GM23338 (cell line): ENCODE results near the gene CDC42BPG. TPM values are rescaled to one million over a fixed set of nuclear protein-coding genes. Genes with fewer than 3 reads are reported as not detected.

Source experiments
- ATAC-seq: fragments of 200-7000 bp; cut with Tn5 transposase; 3 replicates; pipeline ENCODE4 v1.9.1; 2020
- DNase-seq: peaks from one replicate; pipeline ENCODE4 v3.0.0-alpha.2; 2015; ENCODE audit warnings: low spot score
- H2AFZ ChIP-seq: fragments of 200-600 bp; sonication (generic); 2 replicates; pipeline ENCODE4 v1.8.0; 2016; ENCODE audit warnings: antibody characterized with exemption, mild to moderate bottlenecking, moderate library complexity
- H3F3A ChIP-seq: fragments of 200-600 bp; sonication (generic); replicated peaks from 2 replicates; pipeline ENCODE4 v1.8.0; 2017; ENCODE audit warnings: antibody characterized with exemption, mixed run types, low read depth
- H3K27ac ChIP-seq: fragments of 200-600 bp; sonication (generic); 2 replicates; pipeline ENCODE4 v1.6.1; 2016; ENCODE audit warnings: low read depth
- H3K27me3 ChIP-seq: fragments of 200-600 bp; sonication (generic); 2 replicates; pipeline ENCODE4 v1.8.0; 2016; ENCODE audit warnings: mild to moderate bottlenecking, mixed run types, moderate library complexity; ENCODE audit not compliant: insufficient read depth
- H3K36me3 ChIP-seq: fragments of 200-600 bp; sonication (generic); 2 replicates; pipeline ENCODE4 v1.8.0; 2016; ENCODE audit warnings: mild to moderate bottlenecking; ENCODE audit not compliant: insufficient read depth
- H3K4me1 ChIP-seq: fragments of 200-600 bp; sonication (generic); 2 replicates; pipeline ENCODE4 v1.8.0; 2016; ENCODE audit warnings: mild to moderate bottlenecking, moderate library complexity; ENCODE audit not compliant: insufficient read depth
- H3K4me2 ChIP-seq: fragments of 200-600 bp; sonication (generic); 2 replicates; pipeline ENCODE4 v1.7.1; 2017; ENCODE audit warnings: mixed run types
- H3K4me3 ChIP-seq: fragments of 200-600 bp; sonication (generic); 2 replicates; pipeline ENCODE4 v1.6.1; 2016; ENCODE audit warnings: mixed run types
- H3K79me2 ChIP-seq: fragments of 200-600 bp; sonication (generic); replicated peaks from 2 replicates; pipeline ENCODE4 v1.8.0; 2017; ENCODE audit warnings: mild to moderate bottlenecking; ENCODE audit not compliant: insufficient read depth
- H3K9me2 ChIP-seq: fragments of 200-600 bp; sonication (generic); 2 replicates; pipeline ENCODE4 v1.8.0; 2017; ENCODE audit not compliant: insufficient read depth
- H4K20me1 ChIP-seq: fragments of 200-600 bp; sonication (generic); replicated peaks from 2 replicates; pipeline ENCODE4 v1.8.0; 2017; ENCODE audit warnings: mild to moderate bottlenecking; ENCODE audit not compliant: insufficient read depth
- H3K27ac Mint-ChIP-seq: 2 replicates; pipeline ENCODE4 v1.8.0; 2020; ENCODE audit warnings: inconsistent platforms, mild to moderate bottlenecking, moderate library complexity, mixed read lengths
- H3K27me3 Mint-ChIP-seq: 3 replicates; pipeline ENCODE4 v1.8.0; 2022; ENCODE audit warnings: low read depth, mild to moderate bottlenecking, moderate library complexity, mixed read lengths, inconsistent platforms; ENCODE audit not compliant: insufficient read depth, poor library complexity
- H3K36me3 Mint-ChIP-seq: 3 replicates; pipeline ENCODE4 v1.8.0; 2021; ENCODE audit warnings: low read depth, mild to moderate bottlenecking, inconsistent platforms, moderate library complexity, mixed read lengths
- H3K4me1 Mint-ChIP-seq: 3 replicates; pipeline ENCODE4 v1.8.0; 2020; ENCODE audit warnings: mild to moderate bottlenecking, inconsistent platforms, mixed read lengths
- H3K4me3 Mint-ChIP-seq: 3 replicates; pipeline ENCODE4 v1.8.0; 2021; ENCODE audit warnings: moderate library complexity, mild to moderate bottlenecking, inconsistent platforms, mixed read lengths
- H3K9me3 Mint-ChIP-seq: 3 replicates; pipeline ENCODE4 v1.8.0; 2020; ENCODE audit warnings: moderate library complexity, mild to moderate bottlenecking, inconsistent platforms, mixed read lengths
- CREB1 ChIP-seq: fragments of 250-450 bp; sonication (Bioruptor Pico); IDR thresholded peaks from 2 replicates; pipeline ENCODE4 v1.5.0; 2020; ENCODE audit warnings: low read depth, mild to moderate bottlenecking, moderate library complexity
- CTCF ChIP-seq, 2 experiments: fragments of 200-600 bp in 1 of 2; sonication (generic) in 1 of 2; conservative IDR thresholded peaks; 2 replicates each; pipeline versions ENCODE4 v1.5.1 to v1.6.1; 2016 to 2017; ENCODE audit warnings: antibody characterized with exemption in 2 of 2, low read depth in 2 of 2, mild to moderate bottlenecking in 2 of 2, moderate library complexity in 1 of 2
- ETS1 ChIP-seq: IDR thresholded peaks from 2 replicates; pipeline ENCODE4 v1.6.1; 2016; ENCODE audit warnings: antibody characterized with exemption
- EZH2 ChIP-seq: fragments of 200-600 bp; sonication (generic); IDR thresholded peaks from one replicate; pipeline ENCODE4 v1.8.0; 2017; ENCODE audit warnings: antibody characterized with exemption, mild to moderate bottlenecking, low read depth; ENCODE audit not compliant: unreplicated experiment
- EZH2phosphoT487 ChIP-seq: fragments of 200-600 bp; sonication (generic); IDR thresholded peaks from one replicate; pipeline ENCODE4 v1.8.1; 2018; ENCODE audit warnings: antibody characterized with exemption; ENCODE audit not compliant: unreplicated experiment
- JUNB ChIP-seq: IDR thresholded peaks from one replicate; pipeline ENCODE4 v1.6.1; 2016; ENCODE audit warnings: antibody characterized with exemption; ENCODE audit not compliant: unreplicated experiment
- NANOG ChIP-seq: IDR thresholded peaks from 2 replicates; pipeline ENCODE4 v1.6.1; 2016; ENCODE audit warnings: antibody characterized with exemption, borderline replicate concordance
- STAT1 ChIP-seq: IDR thresholded peaks from one replicate; pipeline ENCODE4 v1.6.1; 2016; ENCODE audit warnings: antibody characterized with exemption; ENCODE audit not compliant: unreplicated experiment
- ZNF114 ChIP-seq: fragments of 250-450 bp; sonication (Bioruptor Pico); IDR thresholded peaks from 2 replicates; pipeline ENCODE4 v1.5.0; 2020; ENCODE audit warnings: mild to moderate bottlenecking, moderate library complexity
- ZNF331 ChIP-seq: fragments of 250-450 bp; sonication (Bioruptor Pico); IDR thresholded peaks from 2 replicates; pipeline ENCODE4 v1.5.0; 2020; ENCODE audit warnings: low read depth, mild to moderate bottlenecking, moderate library complexity
- polyA plus RNA-seq: library from polyadenylated mRNA; unstranded; fragments of >200 nt; fragmentation: Nextera tagmentation; extraction: Ambion mirVana; gene quantifications from 2 replicates; pipeline ENCODE4 v1.2.1, GENCODE V29; 2016
- total RNA-seq: library from RNA; depleted of rRNA; stranded (reverse); fragments of >200 nt; shearing (Covaris generic); gene quantifications from 2 replicates; pipeline ENCODE4 v1.2.3, GENCODE V29; 2014

Gene CDC42BPG
- total and polyA plus RNA-seq, 2 experiments from 2014 or later, result 2.3 to 11.6 TPM

GRCh38 chr11:64852804-64853509, 8.5 kb upstream of the CDC42BPG start:
- no peak overlapping the region for H3K27ac Mint-ChIP-seq

GRCh38 chr11:64851831-64852351, 7.4 kb upstream of the CDC42BPG start:
- DNase-seq, result no peak
- H3K27me3 ChIP-seq, result no peaks in the 10 kb centered on the region
- H3K4me3 ChIP-seq, result no peak overlapping the region
- H3F3A ChIP-seq, result no peaks in the 10 kb centered on the region
- Mint-ChIP-seq H3K27me3 (peaks cover 12% of the 10 kb centered on the region), H3K36me3 (no peaks in the 10 kb centered on the region; the same call in 2 of the 3 replicates), H3K27ac (no peak overlapping the region), H3K4me3 (no peak overlapping the region), H3K9me3 (no peaks in the 10 kb centered on the region), H3K4me1 (peaks cover 22% of the 10 kb centered on the region)
- no peak for ATAC-seq
- H4K20me1 ChIP-seq, result no peaks in the 10 kb centered on the region
- no peaks in the 10 kb centered on the region for H3K9me2 ChIP-seq
- no peak overlapping the region for H2AFZ ChIP-seq
- H3K79me2 ChIP-seq, result no peaks in the 10 kb centered on the region
- no peak overlapping the region for H3K27ac ChIP-seq
- H3K4me2 ChIP-seq, result no peak overlapping the region
- no peaks in the 10 kb centered on the region for H3K36me3 ChIP-seq
- H3K4me1 ChIP-seq, result peaks cover 4% of the 10 kb centered on the region
- no peak for TF ChIP-seq ETS1
- no peak for TF ChIP-seq ZNF331 (CRISPR knock-in tag)
- TF ChIP-seq STAT1, result no peak
- TF ChIP-seq EZH2phosphoT487, result no peak
- TF ChIP-seq CTCF (conservative IDR thresholded peaks at IDR 0.05; ENCODE audit: low read depth in 2 of 2), result no peak

More at GRCh38 chr11:64852804-64853509, 8.5 kb upstream of the CDC42BPG start:
- no peak for ATAC-seq
- Histone ChIP-seq H3K79me2 (no peaks in the 10 kb centered on the region), H3K27ac (no peak overlapping the region), H3K9me2 (no peaks in the 10 kb centered on the region), H2AFZ (no peak overlapping the region), H4K20me1 (no peaks in the 10 kb centered on the region), H3K4me1 (peaks cover 4% of the 10 kb centered on the region), H3F3A (no peaks in the 10 kb centered on the region), H3K27me3 (no peaks in the 10 kb centered on the region), H3K4me3 (no peak overlapping the region), H3K36me3 (no peaks in the 10 kb centered on the region), H3K4me2 (no peak overlapping the region)
- Mint-ChIP-seq H3K27me3 (peaks cover 12% of the 10 kb centered on the region), H3K36me3 (no peaks in the 10 kb centered on the region; the same call in 2 of the 3 replicates), H3K4me1 (peaks cover 22% of the 10 kb centered on the region), H3K4me3 (no peak overlapping the region), H3K9me3 (no peaks in the 10 kb centered on the region)
- TF ChIP-seq CREB1 (CRISPR knock-in tag) (no peak), EZH2 (no peak), ZNF114 (CRISPR knock-in tag) (no peak), ETS1 (no peak), STAT1 (no peak), JUNB (no peak), NANOG (no peak), CTCF (conservative IDR thresholded peaks at IDR 0.05; ENCODE audit: low read depth in 2 of 2) (no peak)
- no peak for DNase-seq
